Measurements from ENCODE around the gene DENND5B. TPM values are rescaled to one million over a fixed set of nuclear protein-coding genes. Genes with fewer than 3 reads are reported as not detected.
"Not testable (repeated sequence)": the region's sequence is repeated elsewhere in the genome, so short reads cannot be mapped to it uniquely, and the experiment has no call there.

Gene DENND5B
- polyA plus RNA-seq, 10 donors: 12.3 to 26.1 (median 16.9) TPM

DNA sequence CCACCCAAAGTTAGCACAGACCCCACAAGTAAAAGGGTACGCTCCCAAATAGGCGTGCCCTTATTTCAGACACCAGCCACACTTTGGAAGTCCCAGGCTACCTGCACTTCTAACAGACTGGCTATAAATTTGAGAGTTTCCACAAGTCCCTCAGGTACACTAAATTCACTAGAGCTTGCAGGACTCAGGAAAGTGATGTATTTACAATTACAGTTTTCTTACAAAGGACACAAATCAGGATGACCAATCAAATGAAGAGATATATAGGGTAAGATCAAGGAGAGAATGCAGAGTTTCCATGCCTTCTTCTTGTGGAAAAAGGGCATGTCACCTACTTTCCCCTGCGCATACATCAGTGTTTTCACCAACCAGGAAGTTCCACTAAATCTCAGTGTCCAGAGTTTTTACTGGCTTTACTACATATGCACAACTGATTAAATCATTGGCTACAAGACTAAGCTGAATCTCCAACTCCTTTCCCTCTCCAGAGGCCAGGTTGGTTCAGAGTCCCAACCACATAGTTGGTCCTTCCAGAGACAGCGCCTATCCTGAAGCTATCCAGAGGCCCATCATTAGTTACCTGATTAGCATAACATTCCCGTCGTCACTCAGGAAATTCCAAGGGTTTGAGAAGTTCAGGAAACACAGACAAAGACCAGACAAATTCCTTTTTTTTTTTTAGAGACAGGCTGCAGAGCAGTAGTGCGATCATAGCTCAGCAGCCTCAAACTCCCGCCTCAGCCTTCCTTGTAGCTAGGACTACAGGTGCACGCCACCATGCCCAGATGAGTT is 84.2 kb downstream of the DENND5B start:
- peak in 1 of 3 donors; percentile 65 for DNase-seq

DNA sequence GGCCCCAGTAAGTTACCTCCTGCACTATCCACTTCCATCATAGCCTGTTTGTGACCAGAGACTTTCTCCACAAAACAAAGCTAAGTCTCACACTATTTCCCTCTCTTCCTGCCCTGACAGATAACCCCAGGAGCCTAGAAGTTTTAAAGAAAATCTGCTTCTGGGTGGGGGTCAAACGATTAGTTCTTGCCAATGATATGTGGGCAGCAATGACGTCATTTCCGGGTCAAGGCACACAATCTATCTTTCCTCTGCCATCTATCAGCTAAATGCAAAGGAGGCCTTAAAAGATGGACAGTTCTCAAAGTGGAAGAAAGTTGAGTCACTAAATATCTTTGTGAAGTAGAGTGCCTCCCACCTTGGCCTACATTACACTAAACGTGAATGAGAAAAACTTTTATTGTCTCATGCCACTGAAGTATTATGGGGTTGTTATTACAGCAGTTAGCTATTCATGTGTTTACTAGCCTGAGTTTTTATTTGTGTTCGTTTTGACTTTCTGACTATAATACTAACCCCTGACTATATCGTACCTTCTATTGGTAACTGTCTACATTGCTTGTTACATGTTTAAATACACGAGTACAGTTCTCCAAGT is 86.2 kb downstream of the DENND5B start:
- no peak for DNase-seq

DNA sequence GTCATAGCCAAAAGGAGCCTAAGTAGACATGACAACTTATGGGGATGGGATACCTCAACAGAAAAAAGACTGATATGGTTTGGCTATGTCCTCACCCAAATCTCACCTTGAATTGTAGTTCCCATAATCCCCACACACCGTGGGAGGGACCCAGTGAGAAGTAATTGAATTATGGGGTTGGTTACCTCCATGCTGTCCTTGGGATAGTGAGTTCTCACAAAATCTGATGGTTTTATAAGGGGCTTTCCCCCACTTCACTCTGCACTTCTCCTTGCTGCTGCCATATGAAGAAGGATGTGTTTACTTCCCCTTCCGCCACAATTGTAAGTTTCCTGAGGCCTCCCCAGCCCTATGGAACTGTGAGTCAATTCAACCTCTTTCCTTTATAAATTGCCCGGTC is 89.9 kb downstream of the DENND5B start:
- DNase-seq: not testable (repeated sequence)

DNA sequence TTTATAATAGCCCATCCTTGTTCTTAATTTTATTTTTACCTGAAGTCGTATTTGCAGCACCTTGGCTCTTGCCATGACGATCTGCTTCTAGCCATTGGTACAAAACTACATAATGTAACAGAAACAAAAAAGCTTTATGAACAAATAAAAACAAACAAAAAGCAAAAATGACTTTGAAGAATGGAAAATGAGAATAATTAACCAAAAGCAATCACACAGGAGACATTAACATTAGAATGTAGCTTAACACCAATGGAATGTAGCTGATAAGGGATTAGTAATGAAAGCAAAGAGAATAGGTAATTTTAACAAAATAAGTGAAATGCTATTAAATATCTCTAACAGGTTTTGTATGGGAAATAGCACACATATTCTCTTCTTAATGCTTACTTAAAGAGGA is 91.4 kb downstream of the DENND5B start:
- no peak for DNase-seq

DNA sequence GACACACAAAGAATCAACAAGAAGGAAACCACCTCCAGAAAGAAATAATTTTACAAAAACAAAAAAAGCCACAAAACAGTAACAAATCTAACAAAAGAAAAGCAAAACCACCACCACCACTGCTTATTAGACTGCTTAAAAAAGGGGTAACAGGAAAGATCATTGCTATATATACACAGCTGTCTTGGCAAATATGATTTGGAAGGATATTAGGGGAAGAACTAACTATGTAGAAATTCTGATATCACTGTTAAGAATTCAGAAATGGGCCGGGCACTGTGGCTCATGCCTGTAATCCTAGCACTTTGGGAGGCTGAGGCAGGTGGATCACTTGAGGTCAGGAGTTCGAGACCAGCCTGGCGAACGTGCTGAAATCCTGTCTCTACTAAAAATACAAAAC is 92.5 kb downstream of the DENND5B start:
- DNase-seq: no peak

DNA sequence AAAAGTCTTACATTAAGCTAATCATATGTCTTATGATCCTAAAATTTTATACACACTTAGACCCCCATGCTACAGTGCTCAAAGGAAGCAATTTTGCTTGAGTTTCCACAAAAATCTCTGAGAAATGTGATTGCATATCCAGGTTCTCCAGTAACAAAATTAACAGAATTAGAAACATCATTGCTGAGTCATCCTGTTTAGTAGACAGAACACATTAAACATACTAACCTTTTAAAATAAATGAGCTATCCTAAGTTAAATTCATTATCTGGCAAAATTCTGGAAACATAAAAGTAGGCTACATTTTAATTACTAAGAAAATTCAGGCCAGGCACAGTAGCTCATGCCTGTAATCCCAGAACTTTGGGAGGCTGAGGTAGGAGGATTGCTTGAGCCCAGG is 94.7 kb downstream of the DENND5B start:
- no peak for DNase-seq

DNA sequence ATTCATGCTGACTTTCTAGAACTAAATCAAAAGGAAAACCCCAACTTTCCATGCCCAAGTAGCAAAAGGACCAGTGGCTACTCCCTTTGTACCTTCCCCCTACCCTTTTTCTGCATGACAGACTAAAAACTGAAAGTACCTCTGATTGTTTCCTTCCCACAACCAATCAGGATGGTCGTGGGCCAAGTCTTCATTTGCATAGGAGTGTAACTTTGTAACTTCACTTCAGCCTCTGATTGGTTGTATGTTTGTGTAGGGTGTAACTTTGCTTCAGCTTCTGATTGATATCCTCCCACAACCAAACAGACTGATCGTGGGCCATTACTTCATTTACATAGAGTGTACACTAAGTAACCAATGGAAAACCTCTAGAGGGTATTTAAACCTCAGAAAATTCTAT is 96.5 kb downstream of the DENND5B start:
- DNase-seq: no peak

DNA sequence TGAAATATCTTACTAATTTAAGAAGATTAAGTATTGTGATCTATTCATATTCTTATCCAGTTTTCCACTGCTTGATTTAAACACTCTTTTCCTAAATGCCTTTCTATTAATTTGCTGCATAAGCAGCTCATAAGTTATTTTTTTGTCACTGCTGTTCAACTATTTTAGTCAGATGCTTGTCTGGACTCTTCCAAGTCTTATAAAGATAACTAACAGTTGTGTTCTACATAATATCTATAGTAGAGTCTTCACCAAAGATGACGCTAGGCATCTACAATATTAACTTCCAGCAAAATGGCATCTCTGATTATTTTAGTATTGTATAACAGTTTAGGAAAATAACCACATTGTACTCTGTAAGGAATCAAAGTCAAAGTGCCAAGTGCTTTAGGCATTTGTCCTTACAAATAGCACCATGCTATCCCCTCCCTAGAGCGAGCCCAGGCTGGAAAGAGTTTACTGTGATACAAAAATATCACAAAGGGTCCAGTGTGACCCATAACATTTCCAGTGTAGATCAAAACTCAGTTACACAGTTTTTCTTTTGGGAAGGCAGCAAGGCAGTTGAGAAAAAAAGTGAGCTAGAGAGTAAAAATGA is 98.2 kb downstream of the DENND5B start:
- no peak for DNase-seq

DNA sequence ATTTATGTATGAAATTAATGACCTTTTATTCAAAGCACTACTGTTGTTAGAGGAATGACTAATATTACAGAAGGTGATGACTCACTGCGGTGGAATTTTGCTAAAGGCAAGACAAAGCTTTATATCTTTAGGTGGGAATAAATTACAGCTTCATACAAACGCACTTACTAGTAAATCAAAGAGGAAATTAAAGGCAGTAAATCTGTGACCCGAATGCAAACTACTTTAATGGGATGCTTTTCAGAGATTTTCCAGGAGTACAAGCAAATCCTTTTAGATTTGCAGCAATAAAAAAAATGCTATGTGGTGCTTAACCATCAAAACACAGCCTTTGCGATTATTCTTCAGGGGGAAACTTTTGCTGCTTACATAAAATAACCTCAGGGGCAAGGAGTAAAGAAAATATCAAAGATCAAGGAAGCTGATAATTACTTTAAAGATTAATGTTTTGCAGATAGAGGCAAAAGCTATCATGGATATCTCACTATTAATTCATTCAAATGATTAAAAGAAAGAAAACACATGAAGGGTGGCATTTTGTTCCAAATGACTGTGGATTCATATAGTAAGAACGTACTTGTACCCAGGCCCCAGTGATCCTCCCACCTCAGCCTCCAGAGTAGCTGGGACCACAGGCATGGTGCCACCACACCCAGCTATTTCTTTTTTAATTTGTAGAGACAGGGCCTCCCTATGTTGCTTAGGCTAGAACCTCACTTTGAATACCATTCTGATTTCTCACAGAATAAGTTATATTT is 98.9 kb downstream of the DENND5B start:
- DNase-seq: peak in 1 of 3 donors; percentile 64

DNA sequence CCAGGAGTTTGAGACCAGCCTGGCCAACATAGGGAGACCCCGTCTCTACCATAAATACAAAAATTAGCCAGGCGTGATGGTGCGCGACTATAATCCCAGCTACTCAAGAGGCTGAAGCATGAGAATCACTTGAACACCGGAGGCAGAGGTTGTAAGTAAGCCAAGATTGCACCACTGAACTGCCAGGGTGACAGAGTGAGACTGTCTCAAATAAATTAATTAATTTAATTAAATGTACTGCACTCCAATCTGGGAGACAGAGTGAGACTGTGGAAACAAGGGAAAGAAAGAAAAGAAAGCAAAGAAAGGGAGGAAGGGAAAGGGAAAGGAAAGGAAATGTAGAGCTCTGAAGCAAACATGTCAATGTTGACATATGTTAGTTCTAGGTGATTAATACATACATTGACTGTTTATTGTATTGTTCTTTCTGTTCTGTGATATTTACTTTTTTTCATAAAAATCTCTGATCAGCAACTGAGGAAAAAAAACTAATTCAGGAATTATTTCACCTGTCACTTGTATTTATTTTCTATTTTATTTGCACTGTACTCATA is 99.6 kb downstream of the DENND5B start:
- no peak for DNase-seq

DNA sequence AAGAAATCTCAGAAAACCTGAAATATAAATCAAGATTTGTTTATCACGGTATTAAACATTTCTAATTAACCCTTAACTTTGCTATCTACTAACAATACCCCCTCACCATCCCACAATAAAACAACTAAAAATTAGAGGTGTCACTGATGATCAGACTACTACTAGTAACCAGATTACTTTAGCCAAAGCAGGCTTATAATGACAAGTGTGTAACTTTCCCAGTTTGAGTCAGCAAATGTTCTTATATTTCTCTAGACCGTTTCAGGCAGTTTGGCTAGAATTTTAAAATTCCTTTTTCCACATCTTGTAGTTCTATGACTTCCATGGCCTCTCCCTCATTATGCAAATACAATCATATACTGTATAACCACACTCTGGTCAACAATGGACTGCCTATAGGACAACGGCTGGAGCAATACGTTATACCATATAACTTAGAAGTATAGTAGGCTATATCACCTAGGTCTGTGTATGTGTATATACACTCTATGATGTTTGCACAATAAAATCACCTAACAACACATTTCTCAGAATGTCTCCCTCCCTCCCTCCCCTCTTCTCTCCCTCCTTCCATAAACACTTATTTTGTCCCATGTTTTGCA is 102.1 kb downstream of the DENND5B start:
- DNase-seq: peak in 1 of 3 donors; percentile 22

DNA sequence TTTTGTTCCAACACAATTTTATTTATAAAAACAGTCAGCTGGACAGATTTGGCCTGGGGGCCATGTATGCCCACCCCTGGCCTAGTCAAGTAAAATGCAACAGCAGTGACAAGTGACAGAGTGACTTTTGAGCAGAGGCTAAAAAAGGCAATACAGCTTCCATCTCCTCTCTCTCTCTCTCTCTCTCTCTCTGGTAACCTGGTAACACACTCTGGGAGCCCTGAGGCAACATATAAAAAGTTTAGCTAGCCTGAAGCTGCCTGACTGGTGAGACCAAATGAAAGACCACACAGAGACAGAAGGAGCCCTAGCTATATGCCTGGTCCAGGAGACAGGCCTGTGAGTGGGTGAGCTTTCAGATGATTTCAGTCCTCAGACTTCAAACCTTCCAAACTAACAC is 105.4 kb downstream of the DENND5B start:
- no peak for DNase-seq

DNA sequence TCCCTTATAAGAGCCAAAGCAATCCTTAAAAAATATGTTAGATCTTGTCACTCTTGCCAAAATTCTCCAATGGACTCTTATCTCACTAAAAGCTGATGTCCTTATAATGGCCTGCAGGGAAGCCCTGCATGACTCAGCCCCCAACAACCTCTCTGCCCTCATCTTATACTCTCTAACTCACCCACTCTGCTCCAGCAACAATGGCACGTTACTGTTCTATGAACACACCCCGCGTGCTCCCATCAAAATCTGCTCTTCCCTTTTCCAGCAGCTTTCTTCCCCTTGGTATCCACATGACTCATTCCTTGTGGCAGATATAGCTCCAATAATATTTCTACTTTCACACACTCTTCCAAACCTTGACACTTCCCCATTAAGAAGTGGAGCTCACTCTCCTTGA is 108.1 kb downstream of the DENND5B start:
- no peak for DNase-seq

DNA sequence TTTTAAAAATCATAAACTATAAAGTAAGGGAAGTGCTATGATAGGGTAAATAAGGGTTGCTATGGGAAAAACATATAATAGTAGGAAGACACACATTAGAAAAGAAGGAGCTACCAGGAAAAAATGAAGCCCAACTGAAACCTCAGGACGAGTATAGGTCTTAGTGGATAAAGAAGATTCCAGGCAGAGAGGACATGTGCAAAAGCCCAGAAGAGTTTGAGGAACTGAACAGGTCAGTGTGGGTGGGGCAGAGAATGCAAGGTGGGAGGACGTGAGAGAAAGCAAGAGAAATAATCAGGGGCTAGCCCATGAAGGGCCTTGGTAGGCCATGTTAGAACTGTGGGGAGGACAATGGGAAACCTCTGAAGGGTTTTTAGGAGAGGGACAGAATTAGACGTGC is 109.5 kb downstream of the DENND5B start:
- DNase-seq: no peak

DNA sequence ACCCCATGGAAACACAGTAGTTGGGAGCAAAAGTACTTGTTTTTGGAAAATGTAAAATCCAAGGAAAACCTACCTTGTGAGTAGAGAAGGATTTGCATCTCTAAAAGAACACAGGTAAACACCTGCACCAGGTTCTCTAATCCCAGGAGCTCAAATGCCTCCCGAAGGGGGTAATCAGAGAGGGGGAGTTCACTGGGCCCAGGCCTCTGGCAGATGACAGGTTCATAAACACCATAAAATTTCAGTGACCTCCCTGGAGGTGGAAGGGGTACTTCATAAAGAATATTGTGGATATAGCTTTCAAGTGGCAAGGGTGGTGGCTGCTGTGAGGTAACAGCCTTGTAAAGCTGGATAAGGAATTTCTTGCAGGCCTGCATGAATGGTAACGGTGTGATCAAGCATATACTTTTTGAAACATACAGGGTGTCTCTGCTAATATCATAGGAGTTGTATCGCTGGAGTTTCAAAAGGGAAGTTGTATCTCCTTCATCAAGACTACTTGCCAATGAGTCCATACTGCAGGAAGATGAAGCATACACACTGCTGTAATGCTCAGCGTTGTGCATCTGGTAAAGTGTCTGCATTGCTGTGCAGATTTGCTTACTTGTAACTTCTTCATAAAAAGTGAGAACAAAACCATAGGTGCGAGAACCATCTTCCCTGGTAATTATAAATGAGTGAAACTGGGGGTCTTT is 111.3 kb downstream of the DENND5B start:
- DNase-seq: no peak

DNA sequence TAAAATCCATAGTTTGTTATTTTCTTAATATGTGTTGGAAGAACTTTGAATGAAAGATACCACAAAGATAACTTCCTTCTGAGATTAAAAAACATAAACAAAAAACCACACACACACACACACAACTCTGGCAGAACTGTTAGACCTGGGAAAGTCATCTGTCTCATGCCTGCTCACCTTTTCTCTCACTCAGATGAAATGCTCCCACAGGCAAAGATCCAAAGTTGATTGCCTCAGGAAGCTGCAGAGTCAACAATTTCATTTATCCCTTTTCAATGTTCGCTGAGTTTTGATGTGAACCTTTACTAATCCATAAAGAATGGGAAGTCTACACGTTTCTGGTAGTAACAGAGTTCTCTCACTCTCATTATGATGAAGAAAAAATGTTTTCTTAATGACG is 112.0 kb downstream of the DENND5B start:
- no peak for DNase-seq

DNA sequence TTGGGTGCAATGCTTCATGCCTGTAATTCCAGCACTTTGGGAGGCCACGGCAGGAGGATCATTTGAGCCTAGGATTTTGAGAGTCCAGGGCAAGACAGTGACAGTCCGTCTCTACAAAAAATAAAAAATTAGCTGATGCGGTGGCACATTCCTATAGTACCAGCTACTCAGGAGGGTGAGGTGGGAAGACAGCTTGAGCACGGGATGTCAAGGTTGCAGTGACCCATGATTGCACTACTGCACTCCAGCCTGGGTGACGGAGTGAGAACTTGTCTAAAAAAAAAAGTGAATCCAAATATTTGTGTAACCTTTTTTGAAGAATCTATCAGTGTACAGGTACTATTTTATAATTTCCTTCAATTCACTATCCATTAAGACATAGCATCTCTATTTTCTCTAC is 112.5 kb downstream of the DENND5B start:
- DNase-seq: no peak

DNA sequence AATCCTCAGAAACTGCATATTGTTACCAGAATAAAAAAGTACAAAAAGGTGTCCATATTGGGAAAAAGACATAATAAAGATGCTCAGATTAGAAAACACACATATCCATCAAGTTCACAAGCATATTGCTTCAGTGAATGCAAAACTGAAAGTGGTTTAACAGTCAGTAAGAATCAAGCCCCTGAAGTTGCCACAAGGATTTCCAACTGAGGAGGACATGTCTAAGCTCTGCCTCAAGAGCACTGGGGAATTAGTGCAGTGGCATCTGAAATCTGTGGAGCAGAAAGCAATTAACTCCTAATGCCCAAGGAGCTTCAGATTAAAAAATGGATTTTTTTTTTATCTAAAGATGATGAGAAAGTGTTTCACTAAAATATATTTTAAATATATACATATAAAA is 113.2 kb downstream of the DENND5B start:
- DNase-seq: no peak

DNA sequence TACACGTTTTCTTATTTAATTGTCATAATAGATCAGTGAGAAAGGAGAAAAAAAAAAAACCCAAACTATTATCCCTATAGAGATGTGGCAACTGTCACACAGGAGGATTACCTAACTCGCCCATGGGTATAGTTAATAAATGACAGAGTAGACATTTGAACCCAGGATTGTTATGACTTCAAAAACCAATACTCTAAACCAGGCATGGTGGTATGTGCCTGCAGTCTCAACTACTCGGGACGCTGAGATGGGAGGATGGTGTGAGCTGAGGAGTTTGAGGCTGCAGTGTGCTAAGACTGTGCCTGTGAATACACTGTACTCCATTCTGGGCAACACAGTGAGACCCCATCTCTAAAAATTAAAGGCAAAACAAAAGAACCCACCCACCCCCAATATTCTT is 114.5 kb downstream of the DENND5B start:
- no peak for DNase-seq

DNA sequence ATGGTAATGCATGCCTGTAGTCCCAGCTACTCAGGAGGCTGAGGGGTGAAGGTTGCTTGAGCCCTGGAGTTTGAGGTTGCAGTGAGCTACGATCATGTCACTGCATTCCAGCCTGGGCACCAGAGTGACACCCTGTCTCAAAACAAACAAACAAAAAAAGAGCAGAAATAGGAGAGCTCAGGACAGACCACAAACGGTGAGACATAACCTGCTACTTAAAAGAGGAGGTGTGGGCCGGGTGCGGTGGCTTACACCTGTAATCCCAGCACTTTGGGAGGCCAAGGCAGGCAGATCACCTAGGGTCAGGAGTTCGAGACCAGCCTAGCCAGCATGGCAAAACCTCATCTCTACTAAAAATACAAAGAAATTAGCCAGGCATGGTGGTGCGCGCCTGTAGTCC is 115.3 kb downstream of the DENND5B start:
- DNase-seq: not testable (repeated sequence)

DNA sequence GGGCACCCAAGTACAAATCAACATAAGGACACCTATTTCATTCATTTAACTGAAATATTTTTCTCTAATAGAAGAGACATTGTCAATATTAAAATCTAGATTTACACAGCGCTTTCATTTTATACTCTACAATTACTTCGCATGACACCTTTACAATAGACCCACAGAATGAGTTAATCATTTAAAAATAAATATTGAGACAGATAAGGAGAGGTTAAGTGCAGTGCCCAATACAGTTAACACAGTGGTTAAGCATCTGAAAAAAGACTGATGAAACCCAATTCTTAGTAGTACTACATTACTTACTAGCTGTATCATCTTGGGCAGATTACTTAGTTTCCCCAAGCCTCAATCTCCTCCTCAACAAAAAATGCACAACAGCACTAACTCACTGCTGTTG is 116.2 kb downstream of the DENND5B start:
- DNase-seq: no peak
